GM21528 (cell line): ENCODE measurements around the gene COP1.
"Not testable (repeated sequence)": the region's sequence is repeated elsewhere in the genome, so short reads cannot be mapped to it uniquely, and the experiment has no call there.

Experiments
- ATAC-seq: cut with Tn5 transposase; IDR thresholded peaks from one replicate; pipeline ENCODE4 v1.9.1; 2021; ENCODE audit warnings: mild to moderate bottlenecking, moderate library complexity; ENCODE audit not compliant: unreplicated experiment, low FRiP score

Gene COP1

DNA sequence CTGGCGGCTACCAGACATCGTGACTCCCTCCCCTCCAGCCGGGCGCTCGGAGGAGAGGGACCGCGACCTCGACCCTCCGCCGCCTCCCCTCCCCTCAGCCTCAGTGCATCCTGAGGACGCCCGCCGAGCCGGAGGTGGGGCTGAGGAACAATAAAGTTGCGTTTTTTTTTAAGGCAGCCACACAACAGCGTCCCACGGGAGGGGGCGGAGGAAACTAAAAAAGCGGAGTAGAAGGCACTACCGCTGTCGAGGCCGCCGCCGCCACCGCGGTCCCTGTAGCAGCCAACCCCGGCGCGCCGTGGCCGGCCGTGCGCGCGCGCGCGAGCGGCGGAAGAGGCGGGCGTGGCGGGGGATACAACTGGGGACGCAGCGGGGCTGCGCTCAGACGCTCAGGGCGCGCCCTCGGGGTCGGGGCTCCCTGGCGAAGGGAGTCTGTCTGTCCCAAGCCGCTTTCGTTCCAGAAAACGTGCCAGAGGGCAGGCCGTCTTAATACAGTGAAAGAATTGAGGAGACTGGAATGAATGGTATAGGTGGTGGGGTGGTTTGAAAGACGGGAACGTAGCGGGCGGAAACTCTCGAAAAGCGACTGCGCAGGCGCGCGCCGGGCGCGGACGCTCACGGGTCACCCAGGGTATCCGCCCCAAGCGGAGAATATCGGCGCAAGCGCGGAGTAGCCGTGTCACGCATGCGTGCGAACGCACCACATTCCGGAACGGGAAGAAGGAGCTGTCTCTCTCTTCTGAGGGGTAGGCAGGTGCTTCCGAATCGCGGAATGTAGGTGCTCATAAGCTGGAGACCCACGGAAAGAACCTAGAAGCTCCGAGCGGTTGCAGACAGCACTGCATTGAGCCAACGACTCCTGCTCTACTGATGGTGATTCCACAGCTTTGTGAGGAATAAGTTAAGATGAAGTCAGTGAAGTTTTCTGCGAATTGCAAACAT, at the start of gene COP1:
TSS of gene COP1 (minus strand) at position 326 of the 942 bp plus-strand sequence. CDS start at position 18, 308 bp downstream.
- ATAC-seq = peak; percentile 83

DNA sequence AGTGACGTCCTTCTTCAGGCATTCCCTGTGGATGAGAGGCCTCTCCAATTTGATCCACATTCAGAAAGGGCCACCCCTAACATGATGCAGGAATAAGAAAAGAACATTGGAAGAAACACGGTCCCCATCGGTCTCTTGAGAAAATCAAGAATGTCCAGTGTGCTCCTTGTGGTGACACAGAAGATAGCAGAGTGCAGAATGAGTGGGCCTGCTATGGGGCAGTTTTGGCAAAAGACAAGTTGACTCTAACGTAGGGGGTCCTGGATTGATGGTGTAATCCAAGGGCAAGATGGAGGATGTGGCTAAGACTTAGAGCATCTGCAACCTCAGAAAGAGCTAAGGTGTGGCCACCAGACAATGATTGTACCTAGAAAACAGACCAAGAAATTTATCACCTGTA, 45.1 kb upstream of the COP1 start:
- no peak for ATAC-seq

DNA sequence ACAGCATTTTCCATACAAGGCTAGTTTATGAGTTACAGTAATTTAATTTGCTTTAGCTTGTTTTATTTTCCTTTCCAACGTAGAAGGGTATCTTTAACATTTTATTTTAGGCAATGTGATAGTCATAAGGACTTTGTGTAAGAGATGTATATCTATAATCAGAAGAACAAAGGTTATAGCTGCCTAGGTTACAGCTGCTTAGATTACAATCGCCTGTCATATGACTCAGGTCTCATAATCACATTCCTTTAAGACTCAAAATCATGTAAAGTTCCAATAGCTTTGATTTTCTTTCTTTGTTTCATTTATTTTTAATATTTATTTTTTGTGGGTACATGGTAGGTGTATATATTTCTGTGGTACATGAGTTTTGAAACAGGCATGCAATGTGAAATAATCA, 37.8 kb upstream of the COP1 start:
- ATAC-seq = no peak

DNA sequence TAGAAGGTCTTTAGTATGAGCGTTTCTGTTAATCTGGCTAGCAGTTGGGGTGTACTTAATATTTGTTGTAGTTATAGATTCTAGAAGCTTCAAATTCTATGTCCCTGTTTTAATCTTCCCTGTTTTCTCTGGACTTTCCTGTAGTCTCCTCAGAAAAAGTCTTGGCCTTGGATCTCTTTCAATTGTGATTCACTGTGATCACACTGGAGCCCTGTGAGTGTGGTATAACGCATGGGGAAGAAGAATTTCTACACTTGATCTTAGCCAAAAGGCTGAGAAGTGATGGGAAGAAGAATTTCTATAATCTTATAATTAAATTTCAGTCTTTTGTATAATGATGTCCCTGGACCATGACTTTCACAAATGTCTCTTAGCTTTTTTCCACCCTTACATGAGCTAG, 36.7 kb upstream of the COP1 start:
- ATAC-seq = no peak

DNA sequence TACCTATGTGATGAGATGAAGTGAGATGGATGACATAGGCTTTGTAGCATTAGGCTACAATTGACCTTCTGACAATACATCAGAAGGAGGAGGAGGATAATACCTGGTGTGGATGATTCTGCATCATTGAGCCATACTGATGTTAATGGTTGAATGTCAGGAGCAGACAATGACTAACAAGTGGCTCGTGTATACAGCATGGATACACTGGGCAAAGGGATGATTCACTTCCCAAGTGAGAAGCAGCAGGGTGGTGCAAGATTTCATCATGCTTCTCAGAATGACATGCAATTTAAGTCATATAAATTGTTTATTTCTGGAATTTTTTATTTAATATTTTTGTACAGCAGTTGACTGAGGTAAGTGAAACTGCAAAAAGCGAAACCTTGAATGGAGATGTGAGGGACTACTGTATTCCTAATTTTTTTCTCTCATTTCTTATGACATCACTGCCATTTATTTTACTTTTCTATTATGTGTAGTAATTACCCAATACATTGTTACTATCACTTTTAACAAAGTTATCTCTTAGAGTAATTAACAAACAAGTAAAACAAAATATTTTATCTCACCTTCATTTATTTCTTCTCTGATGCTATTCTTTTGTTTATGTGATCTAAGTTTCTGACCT, 34.4 kb upstream of the COP1 start:
- ATAC-seq = no peak

DNA sequence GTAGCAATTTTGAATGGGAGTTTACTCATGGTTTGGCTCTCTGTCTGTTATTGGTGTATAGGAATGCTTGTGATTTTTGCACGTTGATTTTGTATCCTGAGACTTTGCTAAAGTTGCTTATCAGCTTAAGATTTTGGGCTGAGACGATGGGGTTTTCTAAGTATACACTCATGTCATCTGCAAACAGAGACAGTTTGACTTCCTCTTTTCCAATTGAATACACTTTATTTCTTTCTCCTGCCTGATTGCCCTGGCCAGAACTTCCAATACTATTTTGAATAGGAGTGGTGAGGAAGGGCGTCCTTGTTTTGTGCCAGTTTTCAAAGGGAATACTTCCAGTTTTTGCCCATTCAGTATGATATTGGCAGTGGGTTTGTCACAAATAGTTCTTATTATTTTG, 26.6 kb upstream of the COP1 start:
- not testable (repeated sequence) for ATAC-seq

DNA sequence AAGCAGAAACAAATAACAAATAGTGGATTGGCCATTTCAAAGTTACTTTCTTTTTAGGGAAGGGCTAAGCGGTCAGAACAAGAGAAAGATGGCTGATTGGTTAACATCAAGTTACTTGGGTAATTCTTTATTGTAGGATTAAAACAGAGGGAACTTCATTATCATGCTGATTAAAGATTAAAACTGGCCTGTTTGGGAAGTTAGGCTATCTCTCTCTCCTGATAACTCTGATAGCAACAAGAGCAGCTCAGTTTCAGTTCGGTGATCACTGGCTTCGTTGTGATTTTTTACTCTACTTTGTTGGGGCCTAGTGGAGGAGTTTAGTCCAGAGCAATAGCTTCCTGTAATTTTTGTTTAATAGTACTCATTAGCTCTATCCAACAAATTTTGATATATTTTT, 20.5 kb upstream of the COP1 start:
- no peak for ATAC-seq

DNA sequence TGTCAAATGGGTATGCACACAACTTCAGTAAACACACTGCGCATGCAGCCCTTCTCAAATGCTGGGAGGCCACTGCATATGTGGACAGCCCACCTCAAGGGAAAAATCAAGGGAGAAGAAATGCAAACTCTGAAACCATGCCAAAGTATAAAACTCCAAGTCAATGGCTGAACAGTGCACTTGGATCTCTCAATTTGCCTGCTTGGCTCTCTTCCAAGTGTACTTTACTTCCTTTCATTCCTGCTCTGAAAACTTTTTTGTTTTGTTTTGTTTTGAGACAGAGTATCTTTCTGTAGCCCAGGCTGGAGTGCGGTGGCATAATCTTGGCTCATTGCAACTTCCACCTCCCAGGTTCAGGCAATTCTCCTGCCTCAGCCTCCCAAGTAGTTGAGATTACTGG, 18.8 kb upstream of the COP1 start:
- no peak for ATAC-seq

DNA sequence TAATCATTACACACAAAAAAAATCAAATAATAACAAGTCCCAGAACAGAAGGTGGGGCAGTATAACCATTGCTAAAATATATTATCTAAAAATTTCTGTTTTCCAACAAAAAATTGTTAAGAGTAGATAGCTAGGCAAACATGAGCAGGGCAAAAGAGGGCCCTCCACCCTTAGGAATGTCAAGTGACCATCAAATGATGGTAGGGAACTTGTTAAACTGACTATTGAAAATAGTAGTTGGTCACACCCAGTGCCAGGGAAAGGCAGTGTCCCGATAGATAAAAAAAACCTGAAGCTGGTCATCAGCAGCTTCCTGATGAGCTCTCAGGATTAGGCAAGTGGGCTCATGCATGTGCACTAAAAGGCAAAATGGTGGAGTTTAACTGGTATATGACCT, 18.4 kb upstream of the COP1 start:
- no peak for ATAC-seq

DNA sequence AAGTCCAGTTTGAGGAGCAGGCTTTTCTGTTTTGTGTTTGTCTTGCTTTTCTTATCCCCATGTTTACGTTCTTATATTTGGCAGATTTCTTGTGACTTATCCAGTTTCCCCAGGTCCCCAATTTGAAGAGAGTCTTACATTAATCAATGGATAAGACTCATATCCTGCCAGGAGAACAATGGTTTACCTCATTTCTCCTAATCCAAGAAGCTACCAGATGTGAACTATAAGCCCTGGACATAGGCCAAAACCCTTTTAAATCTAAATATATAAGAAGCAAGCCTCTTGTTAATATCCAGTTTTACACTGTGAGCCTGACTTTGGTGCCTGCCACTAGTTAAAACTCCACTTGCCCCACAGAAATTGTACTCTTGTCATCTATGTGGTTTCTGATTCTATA, 15.1 kb upstream of the COP1 start:
- ATAC-seq = no peak

DNA sequence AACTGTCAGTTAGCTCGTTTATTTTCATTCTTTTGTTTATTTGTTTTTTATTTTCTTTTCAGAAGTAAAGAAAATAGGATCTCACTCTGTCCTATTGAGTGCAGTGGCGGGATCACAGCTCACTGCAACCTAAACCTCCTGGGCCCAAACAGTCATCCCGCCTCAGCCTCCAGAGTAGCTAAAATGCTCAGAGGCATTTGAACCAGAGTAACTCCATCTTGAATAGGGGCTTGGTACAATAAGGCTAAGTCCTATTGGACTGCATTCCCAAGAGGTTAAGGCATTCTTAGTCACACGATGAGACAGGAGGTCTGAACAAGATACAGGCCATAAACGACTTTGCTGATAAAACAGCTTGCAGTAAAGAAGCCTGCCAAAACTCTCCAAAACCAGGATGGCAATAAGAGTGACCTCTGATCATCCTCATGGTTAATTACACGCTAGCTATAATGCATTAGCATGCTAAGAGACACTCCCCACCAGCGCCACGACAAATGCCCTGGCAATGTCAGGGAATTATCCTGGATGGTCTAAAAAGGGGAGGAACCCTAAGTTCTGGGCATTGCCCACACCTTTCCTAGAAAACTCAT, 13.1 kb upstream of the COP1 start:
- ATAC-seq = no peak

DNA sequence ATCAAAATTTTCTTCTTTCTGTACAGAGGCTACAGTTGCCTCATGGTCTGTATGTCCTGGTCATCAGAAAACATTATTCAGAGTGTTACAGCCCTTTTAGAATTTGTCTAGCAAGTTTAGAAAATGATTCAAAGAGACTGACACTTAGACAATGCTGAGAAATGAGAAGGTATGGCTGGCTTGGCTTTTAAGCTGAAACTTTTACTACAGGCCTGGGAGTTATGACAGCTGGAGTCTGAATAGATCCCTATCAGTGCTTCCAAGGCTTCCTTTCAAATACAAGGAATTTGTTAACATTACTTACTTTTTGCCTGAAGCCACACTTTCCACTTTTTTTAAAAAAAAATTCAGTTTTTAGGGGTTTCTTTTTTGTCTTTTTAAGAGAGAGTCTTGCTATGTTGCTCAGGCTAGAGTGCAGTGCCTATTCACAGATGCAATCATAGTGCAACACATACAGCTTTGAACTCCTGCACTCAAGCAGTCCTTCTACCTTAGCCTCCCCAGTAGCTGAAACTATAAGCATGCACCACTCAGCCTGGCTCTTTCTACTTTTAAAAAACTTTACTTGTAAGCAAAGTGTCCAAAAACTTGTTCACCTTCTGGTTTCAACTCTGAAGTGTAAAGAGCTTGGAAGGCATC, 10.5 kb upstream of the COP1 start:
- ATAC-seq = no peak

DNA sequence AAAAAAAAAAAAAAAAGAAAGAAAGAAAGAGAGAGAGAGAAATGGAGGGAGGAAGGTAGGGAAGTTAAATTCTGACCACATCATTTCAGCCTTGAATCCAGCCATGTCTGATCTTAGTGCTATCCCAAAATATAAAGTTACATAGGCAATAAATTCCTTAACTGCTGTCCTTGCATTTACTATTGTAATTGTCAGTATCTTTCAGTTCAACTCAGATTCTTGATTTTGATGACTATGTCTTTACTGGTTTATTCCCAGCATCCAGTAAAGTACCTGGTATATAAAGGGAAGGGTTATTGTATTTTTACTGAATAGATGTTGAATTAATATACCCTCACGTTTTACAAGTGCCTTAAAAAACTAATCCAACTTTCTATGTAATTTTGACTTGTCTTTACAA, 8.9 kb upstream of the COP1 start:
- ATAC-seq = no peak

DNA sequence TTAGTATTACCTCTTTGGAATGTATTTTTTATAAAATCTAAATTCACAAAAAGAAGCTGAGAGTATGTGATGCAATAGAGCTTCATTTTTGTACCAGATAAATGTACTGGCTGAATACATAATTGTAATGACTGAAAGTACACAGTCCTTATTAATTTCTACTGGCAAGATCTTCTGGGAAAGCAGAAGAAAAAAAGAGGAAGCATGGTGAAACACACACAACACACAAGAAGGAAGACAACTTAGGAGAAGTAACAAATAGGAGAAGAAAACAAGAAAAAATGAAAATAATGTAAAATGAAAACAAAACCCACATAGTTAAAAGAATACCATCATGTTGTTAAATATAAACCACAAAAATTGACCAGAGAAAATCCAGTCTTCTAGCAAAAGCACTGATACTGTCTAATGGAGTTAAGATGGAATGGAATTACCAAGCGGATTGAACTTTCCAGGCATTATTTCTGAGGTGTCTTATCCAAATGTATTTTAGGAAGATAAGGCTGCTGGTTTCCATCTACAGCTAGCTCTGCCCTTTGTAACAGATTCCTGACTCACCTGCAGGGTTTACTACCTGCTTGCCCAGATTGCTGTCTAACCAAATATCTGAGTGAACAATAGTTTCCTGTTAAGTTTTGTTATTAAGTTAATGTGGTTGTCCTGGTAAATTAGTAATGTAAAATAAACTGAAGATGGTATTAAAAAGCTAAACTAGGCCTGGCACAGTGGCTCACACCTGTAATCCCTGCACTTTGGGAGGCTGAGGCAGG, 4.5 kb upstream of the COP1 start:
- ATAC-seq = no peak

DNA sequence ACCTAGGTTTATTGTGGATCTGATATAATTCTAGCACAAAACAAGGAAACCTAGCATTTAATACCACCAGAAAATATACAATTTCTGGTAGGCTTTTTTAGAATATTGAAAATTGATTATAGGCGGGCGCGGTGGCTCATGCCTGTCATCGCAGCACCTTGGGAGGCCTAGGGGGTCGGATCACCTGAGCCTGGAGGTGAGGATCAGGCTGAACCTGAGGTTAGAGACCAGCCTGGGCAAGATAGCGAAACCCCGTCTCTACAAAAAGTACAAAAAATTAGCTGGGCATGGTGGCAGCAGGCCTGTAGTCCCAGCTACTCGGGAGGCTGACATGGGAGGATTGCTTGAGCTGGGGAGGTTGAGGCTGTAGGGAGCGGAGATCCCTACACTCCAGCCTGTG, 948 bp upstream of the COP1 start:
- no peak for ATAC-seq

DNA sequence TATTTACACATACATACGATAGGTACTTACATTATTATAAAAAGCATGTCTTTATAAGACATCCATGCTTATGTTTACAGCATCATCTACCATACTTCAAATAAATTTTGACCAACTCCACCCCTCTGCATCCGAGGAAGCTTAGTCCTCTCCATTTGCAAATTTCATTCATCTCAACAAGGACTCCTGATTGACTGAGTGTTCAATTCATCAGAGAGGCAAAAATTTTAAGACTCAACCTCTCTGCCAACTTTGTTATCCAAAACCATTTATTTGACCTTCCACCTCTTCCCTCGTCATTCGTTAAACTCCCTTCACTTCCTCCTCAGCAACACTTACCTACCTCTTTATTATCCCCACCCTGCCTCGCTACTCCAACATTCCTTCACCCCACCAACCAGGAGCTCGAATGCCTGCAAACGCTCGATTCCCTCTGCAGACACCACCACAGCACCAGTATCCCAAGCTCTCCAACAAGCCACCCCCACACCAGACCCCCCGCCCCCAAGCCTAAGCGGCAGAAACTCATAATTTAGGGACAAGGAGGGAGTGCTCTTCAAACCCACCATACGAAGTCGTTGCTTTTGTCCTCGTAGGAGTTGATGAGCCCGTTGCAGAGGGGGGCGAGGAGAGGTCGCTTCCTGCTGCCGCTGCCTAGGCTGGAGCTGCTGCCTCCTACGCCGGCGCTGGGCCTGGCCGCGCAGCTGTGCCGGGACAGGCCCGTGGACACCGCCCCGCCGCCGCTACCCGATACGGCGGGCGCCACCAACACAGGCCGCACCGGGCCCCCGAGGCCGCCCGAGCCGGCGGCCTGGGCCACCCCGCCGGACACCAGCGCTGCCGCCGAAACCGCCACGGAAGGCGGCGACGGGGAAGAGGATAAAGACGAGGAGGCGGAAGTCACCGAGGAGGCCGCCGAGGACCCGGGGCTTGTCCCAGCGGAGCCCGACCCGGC, 803 bp downstream of the COP1 start:
- ATAC-seq = peak; percentile 20

DNA sequence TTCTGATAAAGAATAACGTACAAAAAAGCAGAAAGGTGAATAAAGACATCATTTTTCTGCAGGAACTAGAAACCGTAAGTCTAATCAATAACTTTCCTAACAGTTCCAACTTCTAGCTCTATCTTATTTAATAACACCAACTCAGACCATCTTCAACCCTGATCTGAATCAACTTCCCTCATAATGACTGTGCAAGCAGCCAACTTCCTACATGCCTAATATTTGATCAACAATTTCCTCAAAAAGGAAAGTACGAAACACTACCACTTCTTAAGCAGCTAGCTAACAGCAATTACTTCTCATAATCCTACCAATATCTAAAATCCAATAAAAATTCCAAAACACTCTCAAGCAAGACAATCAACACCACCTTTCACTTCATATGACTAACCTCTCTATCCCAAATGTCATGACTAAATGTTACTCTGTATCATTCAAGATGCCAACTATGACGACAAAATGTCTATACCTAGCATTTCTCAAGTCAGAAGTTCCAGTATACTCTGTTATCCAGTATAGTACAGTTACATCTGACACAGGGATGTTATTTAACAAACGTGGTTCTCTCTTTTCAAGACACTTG, 1.7 kb downstream of the COP1 start:
- ATAC-seq = no peak

DNA sequence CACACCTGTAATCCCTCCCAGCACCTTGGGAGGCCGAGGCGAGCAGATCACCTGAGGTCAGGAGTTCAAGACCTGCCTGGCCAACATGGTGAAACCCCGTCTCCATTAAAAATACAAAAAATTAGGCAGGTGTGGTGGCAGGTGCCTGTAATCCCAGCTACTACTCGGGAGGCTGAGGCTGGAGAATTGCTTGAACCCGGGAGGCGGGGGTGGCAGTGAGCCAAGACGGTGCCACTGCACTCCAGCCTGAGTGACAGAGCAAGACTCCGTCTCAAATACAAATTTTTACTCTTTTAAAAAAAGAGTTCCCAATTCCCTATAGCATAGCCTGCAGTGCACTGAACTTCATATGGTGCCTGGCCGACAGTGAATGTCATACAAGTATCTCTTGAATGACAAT, 2.4 kb downstream of the COP1 start:
- ATAC-seq = not testable (repeated sequence)

DNA sequence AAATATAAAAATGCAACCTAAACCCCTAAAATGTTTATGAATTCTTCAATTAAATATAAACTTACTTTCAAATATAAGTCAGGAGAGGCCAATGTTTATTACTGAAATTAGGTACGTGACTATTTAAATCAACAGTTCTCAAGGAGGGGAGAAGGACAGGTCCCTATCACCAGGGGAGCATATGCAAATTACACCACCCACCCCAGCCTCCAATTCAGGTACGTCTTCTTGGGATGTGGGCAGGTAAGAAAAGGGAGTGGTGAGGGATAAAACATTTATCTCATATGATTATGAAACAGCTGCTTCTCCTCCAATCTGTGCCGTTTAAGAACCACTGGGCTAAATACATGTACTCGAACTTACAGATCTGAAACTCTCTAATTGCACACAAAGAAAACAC, 3.4 kb downstream of the COP1 start:
- no peak for ATAC-seq
